Ascending aorta (tissue), 2 donors: Measurements from ENCODE around the gene SEPTIN2. TPM values are rescaled to one million over a fixed set of nuclear protein-coding genes. Genes with fewer than 3 reads are reported as not detected.
"Not testable (repeated sequence)": the region's sequence is repeated elsewhere in the genome, so short reads cannot be mapped to it uniquely, and the experiment has no call there.

ENCODE experiments used
- DNase-seq, 2 donors: peaks; one replicate each; pipeline ENCODE4 v3.0.0-alpha.2; 2019; ENCODE audit warnings: low spot score in 2 of 2
- H3K27ac ChIP-seq, 2 donors: fragments of 200-600 bp; sonication (generic); one replicate each; pipeline ENCODE4 v1.5.1; 2016 to 2017; ENCODE audit warnings: mild to moderate bottlenecking in 1 of 2
- H3K27me3 ChIP-seq: fragments of 200-600 bp; sonication (generic); one replicate; pipeline ENCODE4 v1.5.1; 2017
- H3K36me3 ChIP-seq, 2 donors: fragments of 200-600 bp; sonication (generic); one replicate each; pipeline ENCODE4 v1.5.1; 2016
- H3K4me1 ChIP-seq, 2 donors: fragments of 200-600 bp; sonication (generic); one replicate each; pipeline ENCODE4 v1.5.1; 2016 to 2017; ENCODE audit warnings: mild to moderate bottlenecking in 1 of 2
- H3K4me3 ChIP-seq, 2 donors: fragments of 200-600 bp; sonication (generic); one replicate each; pipeline ENCODE4 v1.5.1; 2016 to 2017; ENCODE audit warnings: mild to moderate bottlenecking in 1 of 2
- H3K9me3 ChIP-seq, 2 donors: fragments of 200-600 bp; sonication (generic); one replicate each; pipeline ENCODE4 v1.5.1; 2016
- CTCF ChIP-seq, 3 experiments: fragments of 200-600 bp in 2 of 3; fragments of 450-650 bp in 1 of 3; sonication (generic) in 2 of 3; IDR thresholded peaks; one replicate each; pipeline ENCODE4 v1.5.1; 2016 to 2019; ENCODE audit warnings: antibody characterized with exemption in 3 of 3, mild to moderate bottlenecking in 1 of 3, moderate library complexity in 1 of 3
- intact Hi-C: fragments of 100-400 bp; cut with DNase I; formaldehyde crosslinking; loops from one replicate; pipeline ENCODE4 v1.15.1; 2023
- total RNA-seq: library from RNA; depleted of rRNA; stranded (reverse); fragments of >200 nt; gene quantifications from one replicate; pipeline ENCODE4 v1.1.0, GENCODE V29; 2016

SEPTIN2 gene
- total RNA-seq, 1 donor from 2014 or later, result 248 TPM

- H3K27ac ChIP-seq, result peak overlapping the region; percentile 81 to 84
- DNase-seq, result no peak
- H3K36me3 ChIP-seq, result peaks cover 0 to 13% of the 10 kb centered on the region in 2 donors
- H3K4me1 ChIP-seq, result peaks cover 21 to 48% of the 10 kb centered on the region in 2 donors
- no peak for TF ChIP-seq CTCF (IDR thresholded peaks at IDR 0.05)
- intact Hi-C loops, result loop anchor here (1.0 kb wide), 1 partner anchor 23 kb away; the partner anchor contains the start of gene FARP2
- H3K9me3 ChIP-seq, result no peaks in the 10 kb centered on the region
- no peak overlapping the region for H3K4me3 ChIP-seq
- no peaks in the 10 kb centered on the region for H3K27me3 ChIP-seq
Measured at GRCh38 chr2:241378816-241379215, 63.1 kb downstream of the SEPTIN2 start.

GRCh38 chr2:241379481-241380480 lies 64.1 kb downstream of the SEPTIN2 start:
- H3K27me3 ChIP-seq, result no peaks in the 10 kb centered on the region
- H3K9me3 ChIP-seq, result no peaks in the 10 kb centered on the region
- H3K4me3 ChIP-seq, result no peak overlapping the region
- intact Hi-C loops, result loop anchor here (1.0 kb wide), 1 partner anchor 23 kb away; the partner anchor contains the start of gene FARP2
- peaks cover 23 to 52% of the 10 kb centered on the region in 2 donors for H3K4me1 ChIP-seq
- no peak for TF ChIP-seq CTCF (IDR thresholded peaks at IDR 0.05)
- H3K36me3 ChIP-seq, result peaks cover 0 to 8% of the 10 kb centered on the region in 2 donors
- no peak for DNase-seq
- H3K27ac ChIP-seq, result peak overlapping the region; percentile 81 to 84

GRCh38 chr2:241381872-241382271 lies 66.1 kb downstream of the SEPTIN2 start:
- Histone ChIP-seq H3K4me1 (peaks cover 23 to 52% of the 10 kb centered on the region in 2 donors), H3K9me3 (no peaks in the 10 kb centered on the region), H3K27me3 (no peaks in the 10 kb centered on the region), H3K36me3 (no peaks in the 10 kb centered on the region), H3K27ac (peak overlapping the region in 1 of 2 donors; percentile 84), H3K4me3 (no peak overlapping the region)
- intact Hi-C loops, result no loop called here
- DNase-seq, result no peak
- TF ChIP-seq CTCF (IDR thresholded peaks at IDR 0.05), result no peak

DNA sequence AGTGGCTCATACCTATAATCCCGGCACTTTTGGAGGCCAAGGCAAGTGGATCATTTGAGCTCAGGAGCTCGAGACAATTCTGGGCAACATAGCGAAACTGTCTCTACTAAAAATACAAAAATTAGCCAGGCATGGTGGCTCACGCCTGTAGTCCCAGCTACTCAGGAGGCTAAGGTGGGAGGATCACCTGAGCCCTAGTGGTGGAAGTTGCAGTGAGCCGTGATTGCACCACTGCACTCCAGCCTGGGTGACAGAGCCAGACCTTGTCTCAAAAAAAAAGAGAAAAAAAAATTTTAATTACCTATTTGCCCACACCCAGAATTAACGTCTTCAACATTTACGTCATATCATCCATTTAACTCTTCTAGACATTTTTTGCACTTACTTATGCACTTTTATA lies 69.7 kb downstream of the SEPTIN2 start:
- intact Hi-C loops, H3K27ac ChIP-seq, H3K27me3 ChIP-seq, H3K4me3 ChIP-seq, DNase-seq, H3K9me3 ChIP-seq, H3K36me3 ChIP-seq: not testable (repeated sequence)
- peaks cover 11 to 36% of the 10 kb centered on the region in 2 donors for H3K4me1 ChIP-seq

- H3K9me3 ChIP-seq, result no peaks in the 10 kb centered on the region
- H3K27ac ChIP-seq, result no peak overlapping the region
- DNase-seq, result no peak
- H3K4me1 ChIP-seq, result peaks cover 6 to 25% of the 10 kb centered on the region in 2 donors
- no peak for TF ChIP-seq CTCF (IDR thresholded peaks at IDR 0.05)
- no peaks in the 10 kb centered on the region for H3K36me3 ChIP-seq
- intact Hi-C loops, result no loop called here
- no peaks in the 10 kb centered on the region for H3K27me3 ChIP-seq
- no peak overlapping the region for H3K4me3 ChIP-seq
Measured at GRCh38 chr2:241386519-241386918, 70.8 kb downstream of the SEPTIN2 start.

- Histone ChIP-seq H3K9me3 (no peaks in the 10 kb centered on the region), H3K27ac (no peak overlapping the region), H3K27me3 (no peaks in the 10 kb centered on the region), H3K4me3 (no peak overlapping the region), H3K4me1 (no peaks in the 10 kb centered on the region), H3K36me3 (no peaks in the 10 kb centered on the region)
- intact Hi-C loops, result loop anchor here (5.0 kb wide), 1 partner anchor 117 kb away; no protein-coding TSS in a partner anchor
- no peak for TF ChIP-seq CTCF (IDR thresholded peaks at IDR 0.05)
- no peak for DNase-seq
Measured at GRCh38 chr2:241389697-241390096, 74.0 kb downstream of the SEPTIN2 start.
